Measurements from ENCODE around the gene SLC66A1. TPM values are rescaled to one million over a fixed set of nuclear protein-coding genes. Genes with fewer than 3 reads are reported as not detected.

SLC66A1 gene
- polyA plus RNA-seq, 3 donors = 6.7 to 12.7 (median 12.5) TPM

Other genes starting within 250 kb of the SLC66A1 start
- gene UBR4, start 102.1 kb upstream of the SLC66A1 start, polyA plus RNA-seq = 10 to 100 TPM; 37.3 to 80.4 (median 76.5) TPM
- gene EMC1, start 60.8 kb upstream of the SLC66A1 start, polyA plus RNA-seq = 10 to 100 TPM in 2 of 3 donors, 1 to 10 TPM in 1; 8.1 to 20.5 (median 13.2) TPM
- 10 to 100 TPM; 23.4 to 41.9 (median 27.6) TPM for gene MRTO4, start 60.5 kb upstream of the SLC66A1 start, polyA plus RNA-seq
- 100 to 1,000 TPM in 1 of 3 donors, 10 to 100 TPM in 1, 1 to 10 TPM in 1; 1.0 to 296 (median 29.6) TPM for gene AKR7A3, start 23.6 kb upstream of the SLC66A1 start, polyA plus RNA-seq
- 10 to 100 TPM; 38.4 to 54.5 (median 48.0) TPM for gene AKR7A2, start 182 bp upstream of the SLC66A1 start, polyA plus RNA-seq
- gene CAPZB, start 173.2 kb downstream of the SLC66A1 start, polyA plus RNA-seq = 100 to 1,000 TPM in 2 of 3 donors, 10 to 100 TPM in 1; 69.7 to 265 (median 214) TPM